GM21576 (cell line): Measurements from ENCODE around the gene ATP6V0E1.

Experiments used
- ATAC-seq: cut with Tn5 transposase; IDR thresholded peaks from one replicate; pipeline ENCODE4 v1.9.1; 2021; ENCODE audit warnings: mild to moderate bottlenecking, moderate library complexity; ENCODE audit not compliant: unreplicated experiment

Gene ATP6V0E1

DNA sequence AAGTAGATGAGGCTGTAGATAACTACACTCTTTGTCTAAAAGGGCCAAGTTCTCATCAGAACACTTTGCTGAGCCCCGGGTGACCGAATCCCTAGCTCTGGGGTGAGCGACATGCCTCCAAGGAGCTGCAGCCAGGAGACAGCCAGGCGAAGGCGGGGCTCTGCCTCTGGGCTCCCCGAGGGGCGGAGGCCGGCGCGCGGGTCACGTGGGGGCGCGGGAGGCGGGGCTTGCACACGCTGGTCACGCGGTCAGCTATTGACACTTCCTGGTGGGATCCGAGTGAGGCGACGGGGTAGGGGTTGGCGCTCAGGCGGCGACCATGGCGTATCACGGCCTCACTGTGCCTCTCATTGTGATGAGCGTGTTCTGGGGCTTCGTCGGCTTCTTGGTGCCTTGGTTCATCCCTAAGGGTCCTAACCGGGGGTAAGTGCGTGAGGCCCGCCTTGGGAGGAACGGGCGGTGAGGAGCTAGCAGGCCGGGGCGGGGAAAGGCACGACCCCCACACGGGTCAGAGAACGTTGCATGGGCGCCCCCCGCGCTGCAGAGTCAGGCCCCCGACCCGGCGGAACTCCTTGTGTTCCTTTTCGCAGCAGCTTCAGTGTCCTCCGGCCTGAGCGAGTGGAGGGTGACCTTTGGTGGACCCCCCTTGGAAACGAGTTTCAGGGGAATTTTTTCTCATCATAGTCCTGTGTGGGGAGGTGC is at the start of gene ATP6V0E1:
TSS of gene ATP6V0E1 (plus strand) at position 230 of the 702 bp plus-strand sequence. CDS start at position 320, 90 bp downstream.
- peak; percentile 75 for ATAC-seq

- no peak for ATAC-seq
Measured at GRCh38 chr5:172935096-172935495, 48.5 kb upstream of the ATP6V0E1 start.

DNA sequence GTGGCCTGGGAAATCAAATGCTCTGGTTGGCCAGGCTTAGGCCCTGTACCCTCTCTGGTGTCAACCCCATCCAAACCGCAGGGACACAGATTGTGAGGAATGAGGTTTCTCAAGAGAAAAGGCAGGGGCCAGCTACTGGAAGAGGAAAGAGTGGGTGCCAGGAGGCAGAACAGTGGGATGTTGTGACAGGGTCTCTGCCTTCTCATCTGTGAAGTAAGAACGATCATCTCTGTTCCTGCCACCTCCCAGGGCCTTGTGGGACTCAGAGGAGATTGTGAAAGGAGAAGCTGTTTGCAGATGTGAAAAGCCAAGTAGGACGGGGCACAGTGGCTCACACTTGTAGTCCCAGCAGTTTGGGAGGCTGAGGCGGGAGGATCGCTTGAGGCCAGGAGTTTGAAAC is 47.2 kb upstream of the ATP6V0E1 start:
- ATAC-seq, result no peak

DNA sequence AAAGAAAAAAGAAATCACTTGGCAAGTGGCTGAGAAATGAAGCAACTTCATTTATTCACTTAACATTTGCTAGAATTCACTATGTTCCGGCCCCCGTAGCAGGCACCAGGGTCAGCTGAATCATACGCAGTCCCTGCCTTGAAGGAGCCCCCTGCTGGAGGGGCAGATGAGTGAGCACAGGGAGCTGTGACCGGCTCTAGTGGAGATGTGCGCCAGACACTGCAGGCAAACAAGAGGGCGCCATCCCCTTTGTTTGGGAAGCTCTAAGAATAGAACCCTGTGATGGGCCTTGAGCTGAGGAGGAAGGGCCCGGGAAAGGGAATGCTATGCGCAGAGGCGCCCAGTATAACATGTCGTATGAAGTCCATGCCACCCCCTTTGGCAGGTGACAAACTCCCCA is 44.5 kb upstream of the ATP6V0E1 start:
- no peak for ATAC-seq

DNA sequence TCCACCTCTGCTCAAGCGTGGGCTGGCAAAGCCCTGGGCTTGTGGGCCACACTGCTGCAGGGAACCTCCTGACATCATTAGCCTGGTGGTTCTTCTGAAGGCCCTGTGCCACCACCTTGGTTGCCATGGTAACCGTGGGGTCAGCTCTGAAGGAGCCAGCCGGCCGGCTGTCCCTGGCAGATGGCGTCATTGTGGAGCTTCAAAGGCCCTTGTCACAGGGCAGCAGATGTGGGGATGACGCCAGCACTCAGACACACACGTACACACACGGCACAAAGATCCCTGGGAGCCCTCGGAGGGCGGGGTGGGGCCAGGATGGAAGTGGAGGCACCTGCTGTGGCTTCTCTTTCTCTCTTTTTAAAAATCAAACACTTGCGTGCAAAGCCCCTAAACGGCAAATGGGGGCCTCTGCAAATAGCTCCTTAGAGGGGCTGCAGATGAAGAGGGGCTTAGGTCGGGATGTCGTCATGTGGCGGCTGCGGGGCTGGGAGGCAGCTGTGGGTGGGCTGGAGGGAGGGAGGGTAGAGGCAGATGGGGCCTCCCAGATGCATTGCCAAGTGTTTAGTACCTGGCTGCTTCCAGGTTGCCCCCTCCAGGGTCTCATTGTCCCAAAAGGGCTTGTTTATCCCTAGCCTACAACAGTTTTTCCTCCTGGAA is 43.8 kb upstream of the ATP6V0E1 start:
- ATAC-seq, result no peak

DNA sequence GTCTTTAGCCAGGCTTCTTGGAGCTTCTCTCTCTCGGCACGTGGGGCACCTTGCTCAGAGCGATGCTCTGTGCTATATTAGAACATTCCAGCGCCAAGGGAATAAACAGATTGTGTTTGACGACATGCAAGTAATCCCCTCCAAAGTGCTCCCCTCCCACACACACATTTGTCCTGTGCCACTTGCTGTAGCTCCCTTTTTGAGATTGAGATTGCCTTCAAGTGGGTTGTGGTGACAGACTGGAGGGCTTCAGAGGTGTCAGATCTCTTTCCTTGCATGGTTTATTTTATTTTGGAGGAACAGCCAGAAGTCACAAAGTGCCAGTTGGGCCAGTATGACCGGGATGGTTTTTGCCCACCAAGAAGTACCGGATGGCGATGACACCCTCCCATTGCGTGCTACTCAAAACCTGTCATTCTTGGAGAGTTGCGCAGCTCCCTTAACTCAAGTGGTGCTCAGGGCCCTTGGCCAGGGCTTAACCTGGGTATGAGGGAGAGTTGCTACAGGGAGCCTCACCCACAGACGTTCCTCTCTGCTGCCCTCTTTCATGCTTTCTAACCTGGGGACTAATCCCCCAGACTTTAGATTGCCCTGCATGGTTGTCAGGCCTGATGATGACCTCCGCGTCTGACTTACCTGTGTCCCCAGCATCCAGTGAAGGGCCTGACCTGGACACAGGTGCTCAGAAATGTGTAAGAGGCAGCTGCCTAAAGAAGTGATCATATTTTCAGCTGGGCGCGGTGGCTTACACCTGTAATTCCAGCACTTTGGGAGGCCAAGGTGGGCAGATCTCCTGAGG is 43.1 kb upstream of the ATP6V0E1 start:
- no peak for ATAC-seq

GRCh38 chr5:172941067-172941516 is 42.5 kb upstream of the ATP6V0E1 start:
- no peak for ATAC-seq

GRCh38 chr5:172942556-172942955 is 41.0 kb upstream of the ATP6V0E1 start:
- no peak for ATAC-seq

- no peak for ATAC-seq
Measured at GRCh38 chr5:172943283-172943841, 40.2 kb upstream of the ATP6V0E1 start.

DNA sequence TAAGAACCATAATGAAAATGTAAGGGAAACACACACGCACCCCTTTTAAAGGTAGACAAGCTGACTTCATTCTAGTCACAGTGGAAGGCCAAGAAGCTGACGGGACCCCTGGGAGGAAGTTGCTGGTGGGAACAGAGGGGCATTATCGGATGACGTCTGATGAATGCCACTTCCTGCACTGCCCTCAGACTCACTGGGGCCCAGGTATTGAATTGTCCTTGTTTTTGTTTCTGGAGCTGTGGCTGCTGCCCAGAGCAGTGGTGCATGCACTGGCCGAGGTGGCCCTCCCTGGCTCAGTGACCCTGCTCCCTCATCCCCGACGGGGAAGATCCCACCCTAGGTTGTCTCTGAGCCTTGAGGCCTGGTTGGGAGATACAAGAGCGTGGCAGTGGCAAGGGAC is 39.7 kb upstream of the ATP6V0E1 start:
- no peak for ATAC-seq

GRCh38 chr5:172944741-172945140 is 38.8 kb upstream of the ATP6V0E1 start:
- ATAC-seq, result no peak

GRCh38 chr5:172945151-172945550 is 38.4 kb upstream of the ATP6V0E1 start:
- ATAC-seq, result no peak

DNA sequence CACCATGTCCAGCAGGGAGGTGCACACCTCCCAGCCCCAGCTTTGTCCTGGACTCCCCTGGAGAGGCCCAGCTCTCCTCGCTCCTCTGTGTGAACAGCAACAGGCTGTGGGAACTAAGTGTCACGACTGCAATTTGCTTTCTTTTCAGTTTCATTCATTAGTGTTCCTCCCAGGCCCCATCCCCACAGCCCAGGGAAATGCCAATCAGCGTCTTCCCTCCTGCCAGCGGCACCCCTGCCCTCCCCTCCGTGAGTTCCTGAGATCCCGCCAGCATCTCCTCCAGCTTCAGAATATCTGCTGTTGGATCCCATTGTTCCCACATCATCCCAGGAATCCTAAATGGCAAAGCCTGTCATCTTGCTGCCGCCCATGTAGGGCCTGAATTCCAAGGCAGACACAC is 37.4 kb upstream of the ATP6V0E1 start:
- no peak for ATAC-seq

DNA sequence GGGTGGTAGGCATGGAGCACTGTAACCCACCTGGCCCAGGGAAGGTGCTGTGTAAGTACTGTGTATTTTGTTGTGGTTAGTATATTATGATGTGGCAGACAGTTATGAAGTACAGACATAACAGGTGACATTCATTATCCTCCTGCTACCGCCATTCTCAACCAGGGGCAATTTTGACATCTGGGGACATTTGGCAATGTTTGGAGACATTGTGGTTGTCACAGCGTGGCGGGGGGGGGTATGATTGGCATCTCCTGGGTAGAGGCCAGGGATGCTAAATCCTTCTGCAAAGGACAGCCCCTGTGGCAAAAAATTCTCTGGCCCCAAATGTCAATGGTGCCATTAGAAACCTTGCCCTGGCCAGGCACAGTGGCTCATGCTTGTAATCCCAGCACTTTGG is 34.1 kb upstream of the ATP6V0E1 start:
- no peak for ATAC-seq

DNA sequence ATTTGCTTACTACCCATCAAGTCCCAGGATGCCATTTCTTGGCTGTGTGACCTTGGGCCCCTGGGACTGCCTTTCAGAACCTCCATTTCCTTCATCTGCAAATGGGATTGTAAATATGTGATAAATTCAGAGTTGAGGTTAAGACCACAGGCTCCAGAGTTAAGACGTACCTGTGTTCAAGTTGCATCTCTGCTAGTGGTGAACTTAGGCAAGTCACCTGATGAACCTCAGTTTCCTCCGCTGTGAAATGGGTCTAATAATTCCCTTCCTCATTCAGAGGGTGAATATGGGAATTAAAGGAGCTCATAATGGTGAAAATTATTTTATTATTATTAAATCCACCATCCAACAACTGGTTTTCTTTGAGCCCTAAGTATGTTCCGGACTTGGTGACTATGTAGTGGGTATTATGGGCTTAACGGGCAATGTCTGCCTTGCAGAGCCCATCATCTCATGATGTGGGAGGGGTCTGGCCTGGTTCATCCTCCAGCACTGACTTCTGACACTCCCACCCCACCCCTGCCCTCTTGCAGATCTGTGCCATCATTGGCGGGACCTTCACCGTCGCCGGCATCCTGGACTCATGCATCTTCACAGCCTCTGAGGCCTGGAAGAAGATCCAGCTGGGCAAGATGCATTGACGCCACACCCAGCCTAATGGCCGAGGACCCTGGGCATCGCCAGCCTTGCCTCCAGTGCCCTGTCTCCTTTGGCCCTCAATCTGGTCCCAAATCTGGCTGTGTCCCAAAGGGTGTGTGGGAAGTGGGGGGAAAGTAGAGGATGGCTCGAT is 33.2 kb upstream of the ATP6V0E1 start:
- no peak for ATAC-seq

DNA sequence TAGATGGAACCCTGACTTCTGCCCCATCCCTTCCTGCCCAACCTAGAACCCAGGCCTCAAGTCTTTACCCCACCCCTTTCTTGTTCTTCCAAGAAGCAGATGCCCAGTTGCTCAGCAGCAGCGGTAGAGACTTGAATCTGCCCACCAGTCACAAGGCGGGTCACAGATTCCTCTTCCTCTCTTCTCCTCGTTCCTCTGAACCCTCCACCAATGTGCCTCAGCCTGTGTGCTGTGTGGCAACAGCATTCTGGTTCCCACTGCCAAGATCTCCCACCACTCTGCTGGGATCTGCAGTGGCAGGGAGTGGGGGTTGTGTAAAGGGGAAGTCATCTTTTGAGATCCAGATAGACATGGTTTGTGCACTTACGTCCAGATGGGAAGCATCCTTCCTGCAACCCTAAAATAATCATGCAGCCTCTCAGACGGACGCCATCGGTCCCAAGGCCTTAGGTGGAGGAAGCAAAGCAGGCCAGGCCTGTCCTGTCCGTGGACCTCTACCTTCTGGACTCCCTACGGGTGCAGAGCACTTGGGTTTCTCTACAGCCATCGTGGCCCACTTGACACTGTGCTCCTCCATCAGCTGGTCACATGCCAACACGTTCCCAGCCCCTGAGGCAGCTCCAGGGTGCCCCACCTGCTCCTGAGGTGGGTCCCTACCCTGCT is 32.1 kb upstream of the ATP6V0E1 start:
- no peak for ATAC-seq

- no peak for ATAC-seq
Measured at GRCh38 chr5:172952034-172952511, 31.5 kb upstream of the ATP6V0E1 start.

- ATAC-seq, result no peak
Measured at GRCh38 chr5:172953776-172954675, 29.5 kb upstream of the ATP6V0E1 start.

GRCh38 chr5:172954751-172955159 is 28.8 kb upstream of the ATP6V0E1 start:
- ATAC-seq, result no peak
